Esophagus squamous epithelium (tissue), 5 donors: Measurements from ENCODE around the gene HIBADH. TPM values are rescaled to one million over a fixed set of nuclear protein-coding genes. Genes with fewer than 3 reads are reported as not detected.
A peak's percentile ranks its signal among the peaks of the same experiment; 100 is the strongest.

Experiments used
- DNase-seq: peaks from one replicate; lab custom pipeline; 2025; lab: John Stamatoyannopoulos, UW
- H3K27ac ChIP-seq, 4 donors: fragments of 200-600 bp; sonication (generic); one replicate each; pipeline ENCODE4 v1.5.1; 2016 to 2019; ENCODE audit warnings: mild to moderate bottlenecking in 1 of 4
- H3K27me3 ChIP-seq, 4 donors: fragments of 200-600 bp; sonication (generic); 1 replicate in 3 of 4; 2 replicates in 1 of 4; pipeline versions ENCODE4 v1.5.1 to v1.6.0; 2017 to 2021; ENCODE audit warnings: antibody characterized with exemption in 1 of 4
- H3K36me3 ChIP-seq, 3 donors: fragments of 200-600 bp; sonication (generic); one replicate each; pipeline ENCODE4 v1.5.1; 2016 to 2019
- H3K4me1 ChIP-seq, 3 donors: fragments of 200-600 bp; sonication (generic); one replicate each; pipeline ENCODE4 v1.5.1; 2017 to 2019
- H3K4me3 ChIP-seq, 4 donors: fragments of 200-600 bp; sonication (generic); 1 replicate in 3 of 4; 2 replicates in 1 of 4; pipeline ENCODE4 v1.5.1; 2016 to 2019; ENCODE audit warnings: mild to moderate bottlenecking in 2 of 4, moderate library complexity in 1 of 4
- H3K9me3 ChIP-seq, 3 donors: fragments of 200-600 bp; sonication (generic); one replicate each; pipeline ENCODE4 v1.5.1; 2016 to 2019
- POLR2A ChIP-seq, 4 donors: fragments of 450-650 bp; IDR thresholded peaks; one replicate each; pipeline ENCODE4 v1.6.1; 2017; ENCODE audit warnings: antibody characterized with exemption in 4 of 4, mild to moderate bottlenecking in 4 of 4, moderate library complexity in 3 of 4
- WGBS, 2 donors: methylation state at CpG; one replicate each; pipeline ENCODE4 v1.1.5; 2018; 5-methylcytosine and 5-hydroxymethylcytosine counted together
- intact Hi-C: fragments of 100-400 bp; cut with DNase I; formaldehyde crosslinking; loops from one replicate; pipeline ENCODE4 v1.15.0; 2022
- total RNA-seq, 4 donors: library from RNA; depleted of rRNA; stranded (reverse); fragments of >200 nt; gene quantifications; one replicate each; pipeline ENCODE4 v1.1.0, GENCODE V29; 2016
- TF ChIP-seq, protein P1 (sequence below), 6 experiments: fragments of 450-650 bp in 4 of 6; fragments of 200-600 bp in 2 of 6; sonication (generic) in 2 of 6; IDR thresholded peaks; one replicate each; pipeline ENCODE4 v1.5.1; 2016 to 2019; ENCODE audit warnings: antibody characterized with exemption in 6 of 6, mild to moderate bottlenecking in 4 of 6, moderate library complexity in 4 of 6
- donor health status: DM: yes; HTN: yes; CAD: no.

Gene HIBADH
- total RNA-seq, 4 donors from 2014 or later = 8.0 to 22.1 (median 14.8) TPM

DNA sequence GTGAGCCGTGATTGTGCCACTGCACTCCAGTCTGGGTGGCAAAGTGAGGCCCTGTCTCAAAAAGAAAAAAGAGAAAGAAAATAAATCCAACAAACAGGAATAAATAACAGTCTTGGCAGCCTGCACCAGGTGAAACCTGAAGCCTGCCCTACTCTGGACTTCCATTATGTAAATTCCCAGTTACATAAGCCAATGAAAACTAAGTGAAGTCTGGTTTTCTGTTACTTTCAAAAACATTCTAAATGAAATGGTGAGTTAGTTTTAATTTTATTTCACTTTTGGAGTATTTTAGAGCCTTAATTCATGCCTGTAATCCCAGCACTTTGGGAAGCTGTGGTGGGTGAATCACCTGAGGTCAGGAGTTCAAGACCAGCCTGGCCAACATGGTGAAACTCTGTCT lies 22.5 kb upstream of the HIBADH start:
- 89 to 100% methylated on average over 1 of the region's 1 CpG for WGBS, 2 donors
- Histone ChIP-seq H3K4me3 (no peak overlapping the region), H3K27ac (no peak overlapping the region), H3K4me1 (no peaks in the 10 kb centered on the region), H3K9me3 (no peaks in the 10 kb centered on the region), H3K36me3 (no peaks in the 10 kb centered on the region), H3K27me3 (no peaks in the 10 kb centered on the region)
- intact Hi-C loops = no loop called here
- TF ChIP-seq, protein P1, sequence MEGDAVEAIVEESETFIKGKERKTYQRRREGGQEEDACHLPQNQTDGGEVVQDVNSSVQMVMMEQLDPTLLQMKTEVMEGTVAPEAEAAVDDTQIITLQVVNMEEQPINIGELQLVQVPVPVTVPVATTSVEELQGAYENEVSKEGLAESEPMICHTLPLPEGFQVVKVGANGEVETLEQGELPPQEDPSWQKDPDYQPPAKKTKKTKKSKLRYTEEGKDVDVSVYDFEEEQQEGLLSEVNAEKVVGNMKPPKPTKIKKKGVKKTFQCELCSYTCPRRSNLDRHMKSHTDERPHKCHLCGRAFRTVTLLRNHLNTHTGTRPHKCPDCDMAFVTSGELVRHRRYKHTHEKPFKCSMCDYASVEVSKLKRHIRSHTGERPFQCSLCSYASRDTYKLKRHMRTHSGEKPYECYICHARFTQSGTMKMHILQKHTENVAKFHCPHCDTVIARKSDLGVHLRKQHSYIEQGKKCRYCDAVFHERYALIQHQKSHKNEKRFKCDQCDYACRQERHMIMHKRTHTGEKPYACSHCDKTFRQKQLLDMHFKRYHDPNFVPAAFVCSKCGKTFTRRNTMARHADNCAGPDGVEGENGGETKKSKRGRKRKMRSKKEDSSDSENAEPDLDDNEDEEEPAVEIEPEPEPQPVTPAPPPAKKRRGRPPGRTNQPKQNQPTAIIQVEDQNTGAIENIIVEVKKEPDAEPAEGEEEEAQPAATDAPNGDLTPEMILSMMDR (IDR thresholded peaks at IDR 0.05) = no peak
- no peak for TF ChIP-seq POLR2A (IDR thresholded peaks at IDR 0.05)
- no peak for DNase-seq

DNA sequence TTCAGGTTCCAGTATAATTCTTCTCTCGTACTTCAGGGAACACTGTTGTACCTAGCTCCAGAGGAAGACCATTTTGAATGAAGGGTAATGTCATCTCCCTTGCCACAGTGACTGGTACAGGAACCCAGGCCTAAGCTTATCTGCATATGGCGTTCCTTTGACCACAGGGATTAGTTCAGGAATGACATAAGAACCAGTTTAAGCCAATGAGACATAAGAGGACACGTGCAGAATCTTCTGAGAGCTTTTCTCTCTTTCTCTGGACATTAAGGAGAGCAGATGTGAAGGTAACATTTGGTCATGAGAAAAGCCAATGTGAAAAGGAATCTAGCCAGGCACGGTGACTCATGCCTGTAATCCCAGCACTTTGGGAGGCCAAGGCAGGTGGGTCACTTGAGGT lies 21.8 kb upstream of the HIBADH start:
- 60 to 81% methylated on average over 2 to 4 of the region's 4 CpGs for WGBS, 2 donors
- intact Hi-C loops = no loop called here
- TF ChIP-seq, protein P1 (IDR thresholded peaks at IDR 0.05) = no peak
- TF ChIP-seq POLR2A (IDR thresholded peaks at IDR 0.05) = no peak
- H3K9me3 ChIP-seq = no peaks in the 10 kb centered on the region
- no peak overlapping the region for H3K4me3 ChIP-seq
- no peaks in the 10 kb centered on the region for H3K36me3 ChIP-seq
- H3K27me3 ChIP-seq = no peaks in the 10 kb centered on the region
- no peak overlapping the region for H3K27ac ChIP-seq
- no peaks in the 10 kb centered on the region for H3K4me1 ChIP-seq
- DNase-seq = no peak

DNA sequence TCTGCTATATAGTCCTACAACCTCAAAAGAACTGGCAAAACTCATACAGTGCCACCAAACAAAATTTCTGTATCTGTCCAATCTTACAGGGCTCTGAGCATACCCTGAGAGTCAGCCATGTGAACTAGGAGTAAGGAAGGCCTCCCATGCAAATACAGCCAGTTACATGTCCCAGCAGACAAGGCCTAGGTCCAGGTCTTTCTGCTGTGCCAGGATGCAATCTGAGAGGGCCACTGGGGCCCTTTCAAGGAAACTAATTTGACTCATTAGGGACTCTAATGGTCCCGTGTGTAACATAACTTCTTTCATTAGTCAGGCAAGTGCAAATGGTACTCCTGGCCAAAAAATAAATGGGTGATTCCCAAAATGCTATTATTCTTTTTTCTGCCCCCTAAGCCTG lies 17.9 kb upstream of the HIBADH start:
- no peak overlapping the region for H3K4me3 ChIP-seq
- intact Hi-C loops = no loop called here
- no peaks in the 10 kb centered on the region for H3K27me3 ChIP-seq
- peaks cover 0 to 12% (median 7%) of the 10 kb centered on the region in 3 donors for H3K4me1 ChIP-seq
- H3K36me3 ChIP-seq = no peaks in the 10 kb centered on the region
- no peaks in the 10 kb centered on the region for H3K9me3 ChIP-seq
- WGBS, 2 donors = 56 to 92% methylated on average over 1 of the region's 1 CpG
- H3K27ac ChIP-seq = no peak overlapping the region
- DNase-seq = no peak
- TF ChIP-seq, protein P1 (IDR thresholded peaks at IDR 0.05) = no peak
- TF ChIP-seq POLR2A (IDR thresholded peaks at IDR 0.05) = no peak

DNA sequence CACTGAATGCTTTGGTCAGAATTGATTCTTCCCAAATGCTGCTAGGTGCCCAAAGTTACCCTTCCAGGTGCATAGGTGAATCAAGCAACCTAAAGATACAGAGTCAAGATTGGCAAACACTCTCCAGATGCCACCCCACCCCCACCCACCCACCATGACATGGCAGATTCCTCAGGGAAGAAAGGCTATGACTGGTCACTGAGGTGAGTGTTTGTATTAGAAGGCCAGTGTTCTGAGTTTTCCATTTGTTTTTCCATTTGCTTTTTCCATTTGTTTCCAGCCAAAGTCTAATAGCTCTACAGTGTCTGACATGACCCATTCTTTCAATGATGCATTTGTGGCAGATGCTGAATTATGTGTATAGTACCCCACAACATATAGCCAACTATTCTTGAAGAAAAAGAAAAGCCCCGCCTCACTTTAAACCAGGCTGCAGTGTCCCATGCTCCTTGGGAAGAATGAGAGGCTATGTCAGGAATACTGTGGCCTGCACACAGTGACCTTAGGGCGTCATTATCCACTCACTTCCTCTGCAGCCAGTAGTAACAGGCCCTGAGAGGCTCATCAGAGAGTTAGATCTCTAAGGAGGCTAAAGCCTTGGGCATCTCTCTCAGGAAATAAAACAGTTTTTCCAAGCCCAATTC lies 16.1 kb upstream of the HIBADH start:
- H3K9me3 ChIP-seq = no peaks in the 10 kb centered on the region
- intact Hi-C loops = no loop called here

More for the DNA sequence above, 16.1 kb upstream of the HIBADH start:
- H3K27me3 ChIP-seq = no peaks in the 10 kb centered on the region
- DNase-seq = no peak
- no peak overlapping the region for H3K4me3 ChIP-seq
- H3K27ac ChIP-seq = peak overlapping the region in 3 of 4 donors; percentile 45 to 76 (median 68)
- TF ChIP-seq, protein P1 (IDR thresholded peaks at IDR 0.05) = no peak
- no peak for TF ChIP-seq POLR2A (IDR thresholded peaks at IDR 0.05)
- H3K36me3 ChIP-seq = no peaks in the 10 kb centered on the region
- peaks cover 0 to 12% (median 7%) of the 10 kb centered on the region in 3 donors for H3K4me1 ChIP-seq
- WGBS, 2 donors = 78 to 88% methylated on average over 1 to 2 of the region's 2 CpGs
